Caco-2 (cell line): ENCODE measurements around the gene ZNF436. TPM values are rescaled to one million over a fixed set of nuclear protein-coding genes. Genes with fewer than 3 reads are reported as not detected.

ENCODE experiments used
- BruUV-seq: library from RNA; stranded (reverse); fragments of 400-500 nt; replicated peaks from 2 replicates; lab custom pipeline; 2021; lab: Mats Ljungman, UMichigan
- CTCF ChIA-PET: fragments of 300-600 bp; sonication (Branson Sonifier 250); formaldehyde crosslinking; loops from one replicate; lab custom pipeline; 2022; ENCODE audit warnings: antibody characterized with exemption; lab: Charles Lee
- POLR2A ChIA-PET: fragments of 300-600 bp; sonication (Branson Sonifier 250); formaldehyde crosslinking; loops from one replicate; lab custom pipeline; 2022; ENCODE audit warnings: antibody characterized with exemption; lab: Charles Lee
- DNase-seq, 2 experiments: peaks; one replicate each; pipeline versions ENCODE4 v3.0.0 to v3.0.0-alpha.2; 2020 to 2022
- H3K27me3 ChIP-seq: replicated peaks from 2 replicates; pipeline ENCODE4 v1.6.0; 2011; ENCODE audit warnings: low read length; ENCODE audit not compliant: control insufficient read depth, insufficient read depth
- H3K36me3 ChIP-seq: 2 replicates; pipeline ENCODE4 v1.5.1; 2011; ENCODE audit warnings: low read length; ENCODE audit not compliant: control insufficient read depth, insufficient read depth
- H3K4me1 ChIP-seq: fragments of 250-450 bp; sonication (Bioruptor Pico); 2 replicates; pipeline ENCODE4 v1.5.1; 2020; ENCODE audit warnings: mild to moderate bottlenecking
- H3K4me3 ChIP-seq: 2 replicates; pipeline ENCODE4 v1.5.1; 2011; ENCODE audit warnings: low read depth, mild to moderate bottlenecking, control low read depth, low read length
- H3K9me3 ChIP-seq: fragments of 250-450 bp; sonication (Bioruptor Pico); 2 replicates; pipeline ENCODE4 v1.5.1; 2020; ENCODE audit warnings: mild to moderate bottlenecking, moderate library complexity
- H3K27ac Mint-ChIP-seq: one replicate; pipeline ENCODE4 v1.8.0; 2022; ENCODE audit warnings: mixed read lengths; ENCODE audit not compliant: unreplicated experiment
- H3K27me3 Mint-ChIP-seq: one replicate; pipeline ENCODE4 v1.8.0; 2022; ENCODE audit warnings: mixed read lengths; ENCODE audit not compliant: insufficient read depth, unreplicated experiment
- H3K36me3 Mint-ChIP-seq: one replicate; pipeline ENCODE4 v1.8.0; 2022; ENCODE audit warnings: mild to moderate bottlenecking, mixed read lengths; ENCODE audit not compliant: insufficient read depth, unreplicated experiment
- H3K4me1 Mint-ChIP-seq: one replicate; pipeline ENCODE4 v1.8.0; 2022; ENCODE audit warnings: low read depth, mixed read lengths; ENCODE audit not compliant: unreplicated experiment
- H3K4me3 Mint-ChIP-seq: one replicate; pipeline ENCODE4 v1.8.0; 2022; ENCODE audit warnings: mild to moderate bottlenecking, moderate library complexity, mixed read lengths; ENCODE audit not compliant: unreplicated experiment
- H3K9me3 Mint-ChIP-seq: one replicate; pipeline ENCODE4 v1.8.0; 2022; ENCODE audit warnings: mixed read lengths; ENCODE audit not compliant: unreplicated experiment
- intact Hi-C: fragments of 100-400 bp; cut with micrococcal nuclease; formaldehyde crosslinking; loops from one replicate; pipeline ENCODE4 v1.10.0; 2022; ENCODE audit not compliant: unreplicated experiment
- total RNA-seq: library from RNA; stranded (reverse); gene quantifications from 2 replicates; pipeline ENCODE4 v1.2.3, GENCODE V29; 2022
- TF ChIP-seq, protein P1 (sequence below), 2 experiments: fragments of 200-600 bp in 1 of 2; IDR thresholded peaks; 1 replicate in 1 of 2; 2 replicates in 1 of 2; pipeline versions ENCODE4 v1.5.1 to v1.8.0; 2011 to 2022; ENCODE audit warnings: antibody characterized with exemption in 1 of 2, control low read depth in 1 of 2, inconsistent platforms in 1 of 2, low read depth in 1 of 2, low read length in 1 of 2, mild to moderate bottlenecking in 1 of 2, moderate library complexity in 1 of 2; ENCODE audit not compliant: insufficient read depth in 1 of 2, severe bottlenecking in 1 of 2, unreplicated experiment in 1 of 2

The ZNF436 gene
- total RNA-seq, 1 experiment from 2014 or later: 6.1 TPM

GRCh38 chr1:23416964-23417363, 47.3 kb upstream of the ZNF436 start:
- H3K4me1 ChIP-seq: no peaks in the 10 kb centered on the region
- intact Hi-C loops: no loop called here
- no peaks in the 10 kb centered on the region for H3K9me3 Mint-ChIP-seq
- TF ChIP-seq, protein P1, sequence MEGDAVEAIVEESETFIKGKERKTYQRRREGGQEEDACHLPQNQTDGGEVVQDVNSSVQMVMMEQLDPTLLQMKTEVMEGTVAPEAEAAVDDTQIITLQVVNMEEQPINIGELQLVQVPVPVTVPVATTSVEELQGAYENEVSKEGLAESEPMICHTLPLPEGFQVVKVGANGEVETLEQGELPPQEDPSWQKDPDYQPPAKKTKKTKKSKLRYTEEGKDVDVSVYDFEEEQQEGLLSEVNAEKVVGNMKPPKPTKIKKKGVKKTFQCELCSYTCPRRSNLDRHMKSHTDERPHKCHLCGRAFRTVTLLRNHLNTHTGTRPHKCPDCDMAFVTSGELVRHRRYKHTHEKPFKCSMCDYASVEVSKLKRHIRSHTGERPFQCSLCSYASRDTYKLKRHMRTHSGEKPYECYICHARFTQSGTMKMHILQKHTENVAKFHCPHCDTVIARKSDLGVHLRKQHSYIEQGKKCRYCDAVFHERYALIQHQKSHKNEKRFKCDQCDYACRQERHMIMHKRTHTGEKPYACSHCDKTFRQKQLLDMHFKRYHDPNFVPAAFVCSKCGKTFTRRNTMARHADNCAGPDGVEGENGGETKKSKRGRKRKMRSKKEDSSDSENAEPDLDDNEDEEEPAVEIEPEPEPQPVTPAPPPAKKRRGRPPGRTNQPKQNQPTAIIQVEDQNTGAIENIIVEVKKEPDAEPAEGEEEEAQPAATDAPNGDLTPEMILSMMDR (IDR thresholded peaks at IDR 0.05; ENCODE audit: insufficient read depth in 1 of 2, low read depth in 1 of 2, low read length in 1 of 2, severe bottlenecking in 1 of 2, unreplicated experiment in 1 of 2): no peak
- BruUV-seq: no TSS peak
- ChIA-PET CTCF (no interaction called here), POLR2A (no interaction called here)
- H3K27ac Mint-ChIP-seq: no peak overlapping the region
- no peaks in the 10 kb centered on the region for H3K4me1 Mint-ChIP-seq
- H3K36me3 ChIP-seq: no peaks in the 10 kb centered on the region
- H3K27me3 ChIP-seq: no peaks in the 10 kb centered on the region
- no peak overlapping the region for H3K4me3 Mint-ChIP-seq
- H3K4me3 ChIP-seq: no peak overlapping the region
- H3K9me3 ChIP-seq: no peaks in the 10 kb centered on the region
- H3K36me3 Mint-ChIP-seq: no peaks in the 10 kb centered on the region
- DNase-seq: no peak
- no peaks in the 10 kb centered on the region for H3K27me3 Mint-ChIP-seq

- DNase-seq: no peak
- Histone ChIP-seq H3K4me1 (no peaks in the 10 kb centered on the region), H3K9me3 (no peaks in the 10 kb centered on the region), H3K36me3 (no peaks in the 10 kb centered on the region; the same call in 1 of the 2 replicates), H3K4me3 (no peak overlapping the region), H3K27me3 (no peaks in the 10 kb centered on the region)
- H3K27me3 Mint-ChIP-seq: no peaks in the 10 kb centered on the region
- intact Hi-C loops: loop anchor here (10.0 kb wide), 1 partner anchor 64 kb away; the partner anchor contains the start of gene HNRNPR
- H3K36me3 Mint-ChIP-seq: no peaks in the 10 kb centered on the region
- H3K9me3 Mint-ChIP-seq: no peaks in the 10 kb centered on the region
- no TSS peak for BruUV-seq
- TF ChIP-seq, protein P1 (IDR thresholded peaks at IDR 0.05; ENCODE audit: insufficient read depth in 1 of 2, low read depth in 1 of 2, low read length in 1 of 2, severe bottlenecking in 1 of 2, unreplicated experiment in 1 of 2): no peak
- H3K4me1 Mint-ChIP-seq: peaks cover 7% of the 10 kb centered on the region
- no peak overlapping the region for H3K27ac Mint-ChIP-seq
- H3K4me3 Mint-ChIP-seq: no peak overlapping the region
- POLR2A ChIA-PET: no interaction called here
- CTCF ChIA-PET: no interaction called here
These were observed 39.2 kb upstream of the ZNF436 start for GRCh38 chr1:23408797-23409290.

- H3K36me3 Mint-ChIP-seq: no peaks in the 10 kb centered on the region
- no peak overlapping the region for H3K27ac Mint-ChIP-seq
- H3K4me1 Mint-ChIP-seq: peaks cover 8% of the 10 kb centered on the region
- H3K27me3 Mint-ChIP-seq: no peaks in the 10 kb centered on the region
- no peaks in the 10 kb centered on the region; the same call in 1 of the 2 replicates for H3K36me3 ChIP-seq
- 0 out of 2 replicates have a peak, but pooled peaks cover 7% of the 10 kb centered on the region for H3K4me1 ChIP-seq
- no peaks in the 10 kb centered on the region for H3K27me3 ChIP-seq
- no TSS peak for BruUV-seq
- intact Hi-C loops: loop anchor here (10.0 kb wide), 1 partner anchor 62 kb away; the partner anchor contains the start of gene HNRNPR
- DNase-seq: no peak
- ChIA-PET POLR2A (no interaction called here), CTCF (no interaction called here)
- TF ChIP-seq, protein P1 (IDR thresholded peaks at IDR 0.05; ENCODE audit: insufficient read depth in 1 of 2, low read depth in 1 of 2, low read length in 1 of 2, severe bottlenecking in 1 of 2, unreplicated experiment in 1 of 2): no peak
- no peaks in the 10 kb centered on the region for H3K9me3 ChIP-seq
- H3K4me3 ChIP-seq: no peak overlapping the region
- no peaks in the 10 kb centered on the region for H3K9me3 Mint-ChIP-seq
- H3K4me3 Mint-ChIP-seq: no peak overlapping the region
These were observed 37.5 kb upstream of the ZNF436 start for GRCh38 chr1:23407016-23407630.
